ENCODE results near the gene TOPBP1.

- TF ChIP-seq CTCF (IDR thresholded peaks at IDR 0.05) (no peak), POLR2A (IDR thresholded peaks at IDR 0.05) (no peak)
Measured at GRCh38 chr3:133711013-133711412, 49.3 kb upstream of the TOPBP1 start.
